ENCODE data around the gene UGT1A8. TPM values are rescaled to one million over a fixed set of nuclear protein-coding genes. Genes with fewer than 3 reads are reported as not detected.

UGT1A8 gene
- total RNA-seq, 2 donors from 2014 or later, result 15.9 to 16.8 TPM

- H3K36me3 ChIP-seq, result no peaks in the 10 kb centered on the region
- intact Hi-C loops (cut with DNase I), result no loop called here
These were observed 196.0 kb downstream of the UGT1A8 start for GRCh38 chr2:233813236-233814055.

GRCh38 chr2:233814056-233814835 is 196.8 kb downstream of the UGT1A8 start:
- no peak for TF ChIP-seq CTCF (IDR thresholded peaks at IDR 0.05)
- no peak overlapping the region for H3K4me3 ChIP-seq
- no peak for DNase-seq
- H3K9me3 ChIP-seq, result no peaks in the 10 kb centered on the region
- no peaks in the 10 kb centered on the region for H3K36me3 ChIP-seq
- H3K9ac ChIP-seq (ENCODE audit: low read depth in 2 of 2, low read length in 2 of 2), result no peak overlapping the region
- H3K27ac ChIP-seq, result no peak overlapping the region
- H3K27me3 ChIP-seq, result no peaks in the 10 kb centered on the region
- no peaks in the 10 kb centered on the region for H3K4me1 ChIP-seq
- intact Hi-C loops (cut with DNase I), result no loop called here

More at GRCh38 chr2:233813236-233814055, 196.0 kb downstream of the UGT1A8 start:
- Histone ChIP-seq H3K9ac (ENCODE audit: low read depth in 2 of 2, low read length in 2 of 2) (no peak overlapping the region), H3K9me3 (no peaks in the 10 kb centered on the region), H3K4me1 (no peaks in the 10 kb centered on the region), H3K4me3 (no peak overlapping the region), H3K27me3 (no peaks in the 10 kb centered on the region), H3K27ac (no peak overlapping the region)
- DNase-seq, result no peak
- no peak for TF ChIP-seq CTCF (IDR thresholded peaks at IDR 0.05)

GRCh38 chr2:233815861-233816260 is 198.4 kb downstream of the UGT1A8 start:
- Histone ChIP-seq H3K9ac (ENCODE audit: low read depth in 2 of 2, low read length in 2 of 2) (no peak overlapping the region), H3K4me1 (no peaks in the 10 kb centered on the region), H3K9me3 (no peaks in the 10 kb centered on the region), H3K27ac (no peak overlapping the region), H3K36me3 (no peaks in the 10 kb centered on the region), H3K4me3 (no peak overlapping the region), H3K27me3 (no peaks in the 10 kb centered on the region)
- no peak for TF ChIP-seq CTCF (IDR thresholded peaks at IDR 0.05)
- DNase-seq, result no peak
- intact Hi-C loops (cut with DNase I), result no loop called here

GRCh38 chr2:233816334-233816733 is 198.9 kb downstream of the UGT1A8 start:
- Histone ChIP-seq H3K4me1 (no peaks in the 10 kb centered on the region), H3K9me3 (no peaks in the 10 kb centered on the region), H3K36me3 (no peaks in the 10 kb centered on the region), H3K27ac (no peak overlapping the region), H3K9ac (ENCODE audit: low read depth in 2 of 2, low read length in 2 of 2) (no peak overlapping the region), H3K27me3 (no peaks in the 10 kb centered on the region), H3K4me3 (no peak overlapping the region)
- no peak for TF ChIP-seq CTCF (IDR thresholded peaks at IDR 0.05)
- intact Hi-C loops (cut with DNase I), result no loop called here
- no peak for DNase-seq

GRCh38 chr2:233816771-233817170 is 199.3 kb downstream of the UGT1A8 start:
- no peak overlapping the region for H3K27ac ChIP-seq
- no peaks in the 10 kb centered on the region for H3K36me3 ChIP-seq
- H3K9me3 ChIP-seq, result no peaks in the 10 kb centered on the region
- H3K4me3 ChIP-seq, result no peak overlapping the region
- H3K27me3 ChIP-seq, result no peaks in the 10 kb centered on the region
- intact Hi-C loops (cut with DNase I), result no loop called here
- no peaks in the 10 kb centered on the region for H3K4me1 ChIP-seq
- H3K9ac ChIP-seq (ENCODE audit: low read depth in 2 of 2, low read length in 2 of 2), result no peak overlapping the region
- no peak for TF ChIP-seq CTCF (IDR thresholded peaks at IDR 0.05)
- no peak for DNase-seq

All from colonic mucosa (tissue), 4 donors.